Nephron progenitor cell (in vitro differentiated cells): ENCODE measurements around the gene PHRF1.
A peak's percentile ranks its signal among the peaks of the same experiment; 100 is the strongest.

ENCODE experiments used
- DNase-seq: peaks from one replicate; pipeline ENCODE4 v3.0.0; 2021
- H3K27ac Mint-ChIP-seq: 2 replicates; pipeline ENCODE4 v1.8.0; 2021; ENCODE audit warnings: mild to moderate bottlenecking, moderate library complexity, mixed read lengths
- H3K27me3 Mint-ChIP-seq: 2 replicates; pipeline ENCODE4 v1.8.0; 2021; ENCODE audit warnings: mild to moderate bottlenecking, low read depth, mixed read lengths; ENCODE audit not compliant: poor library complexity
- H3K36me3 Mint-ChIP-seq: 2 replicates; pipeline ENCODE4 v1.8.0; 2021; ENCODE audit warnings: low read depth, mixed read lengths
- H3K4me1 Mint-ChIP-seq: 2 replicates; pipeline ENCODE4 v1.8.0; 2021; ENCODE audit warnings: mixed read lengths
- H3K4me3 Mint-ChIP-seq: 2 replicates; pipeline ENCODE4 v1.8.0; 2021; ENCODE audit warnings: mild to moderate bottlenecking, moderate library complexity, mixed read lengths
- H3K9me3 Mint-ChIP-seq: 2 replicates; pipeline ENCODE4 v1.8.0; 2021; ENCODE audit warnings: mild to moderate bottlenecking, moderate library complexity, mixed read lengths
- CTCF ChIP-seq: fragments of 200-600 bp; sonication (generic); IDR thresholded peaks from 2 replicates; pipeline ENCODE4 v1.5.0; 2021; ENCODE audit warnings: antibody characterized with exemption

PHRF1 gene

GRCh38 chr11:587978-588380, 11.7 kb downstream of the PHRF1 start:
- H3K27ac Mint-ChIP-seq: peak overlapping the region; percentile 71
- TF ChIP-seq CTCF: no peak
- no peaks in the 10 kb centered on the region for H3K9me3 Mint-ChIP-seq
- DNase-seq: no peak
- H3K4me1 Mint-ChIP-seq: no peaks in the 10 kb centered on the region
- no peaks in the 10 kb centered on the region for H3K27me3 Mint-ChIP-seq
- peaks cover 51% of the 10 kb centered on the region for H3K36me3 Mint-ChIP-seq
- H3K4me3 Mint-ChIP-seq: no peak overlapping the region

- TF ChIP-seq CTCF: no peak
- Mint-ChIP-seq H3K36me3 (peaks cover 68% of the 10 kb centered on the region), H3K4me1 (no peaks in the 10 kb centered on the region), H3K9me3 (no peaks in the 10 kb centered on the region), H3K27ac (no peak overlapping the region), H3K27me3 (no peaks in the 10 kb centered on the region), H3K4me3 (no peak overlapping the region)
- no peak for DNase-seq
Measured at GRCh38 chr11:589798-590197, 13.5 kb downstream of the PHRF1 start.

- Mint-ChIP-seq H3K27me3 (no peaks in the 10 kb centered on the region), H3K27ac (peak overlapping the region; percentile 52), H3K36me3 (peaks cover 73% of the 10 kb centered on the region), H3K4me1 (no peaks in the 10 kb centered on the region), H3K4me3 (no peak overlapping the region), H3K9me3 (no peaks in the 10 kb centered on the region)
- no peak for TF ChIP-seq CTCF
- DNase-seq: no peak
Measured at GRCh38 chr11:590997-591396, 14.7 kb downstream of the PHRF1 start.

GRCh38 chr11:592501-592900, 16.2 kb downstream of the PHRF1 start:
- DNase-seq: no peak
- no peak for TF ChIP-seq CTCF
- Mint-ChIP-seq H3K4me1 (no peaks in the 10 kb centered on the region), H3K4me3 (no peak overlapping the region), H3K9me3 (no peaks in the 10 kb centered on the region), H3K36me3 (peaks cover 71% of the 10 kb centered on the region), H3K27me3 (no peaks in the 10 kb centered on the region), H3K27ac (peak overlapping the region; percentile 82)

- Mint-ChIP-seq H3K27me3 (no peaks in the 10 kb centered on the region), H3K9me3 (no peaks in the 10 kb centered on the region), H3K4me3 (no peak overlapping the region), H3K27ac (no peak overlapping the region), H3K4me1 (no peaks in the 10 kb centered on the region), H3K36me3 (peaks cover 68% of the 10 kb centered on the region)
- TF ChIP-seq CTCF: no peak
- DNase-seq: no peak
Measured at GRCh38 chr11:592918-593317, 16.6 kb downstream of the PHRF1 start.

- peaks cover 64% of the 10 kb centered on the region for H3K36me3 Mint-ChIP-seq
- TF ChIP-seq CTCF: no peak
- H3K27me3 Mint-ChIP-seq: no peaks in the 10 kb centered on the region
- H3K4me1 Mint-ChIP-seq: no peaks in the 10 kb centered on the region
- no peak for DNase-seq
- no peak overlapping the region for H3K27ac Mint-ChIP-seq
- no peak overlapping the region for H3K4me3 Mint-ChIP-seq
- no peaks in the 10 kb centered on the region for H3K9me3 Mint-ChIP-seq
Measured at GRCh38 chr11:593347-593746, 17.1 kb downstream of the PHRF1 start.
